ENCODE results near the gene TNIP2.
A peak's percentile ranks its signal among the peaks of the same experiment; 100 is the strongest.

TNIP2 gene

DNA sequence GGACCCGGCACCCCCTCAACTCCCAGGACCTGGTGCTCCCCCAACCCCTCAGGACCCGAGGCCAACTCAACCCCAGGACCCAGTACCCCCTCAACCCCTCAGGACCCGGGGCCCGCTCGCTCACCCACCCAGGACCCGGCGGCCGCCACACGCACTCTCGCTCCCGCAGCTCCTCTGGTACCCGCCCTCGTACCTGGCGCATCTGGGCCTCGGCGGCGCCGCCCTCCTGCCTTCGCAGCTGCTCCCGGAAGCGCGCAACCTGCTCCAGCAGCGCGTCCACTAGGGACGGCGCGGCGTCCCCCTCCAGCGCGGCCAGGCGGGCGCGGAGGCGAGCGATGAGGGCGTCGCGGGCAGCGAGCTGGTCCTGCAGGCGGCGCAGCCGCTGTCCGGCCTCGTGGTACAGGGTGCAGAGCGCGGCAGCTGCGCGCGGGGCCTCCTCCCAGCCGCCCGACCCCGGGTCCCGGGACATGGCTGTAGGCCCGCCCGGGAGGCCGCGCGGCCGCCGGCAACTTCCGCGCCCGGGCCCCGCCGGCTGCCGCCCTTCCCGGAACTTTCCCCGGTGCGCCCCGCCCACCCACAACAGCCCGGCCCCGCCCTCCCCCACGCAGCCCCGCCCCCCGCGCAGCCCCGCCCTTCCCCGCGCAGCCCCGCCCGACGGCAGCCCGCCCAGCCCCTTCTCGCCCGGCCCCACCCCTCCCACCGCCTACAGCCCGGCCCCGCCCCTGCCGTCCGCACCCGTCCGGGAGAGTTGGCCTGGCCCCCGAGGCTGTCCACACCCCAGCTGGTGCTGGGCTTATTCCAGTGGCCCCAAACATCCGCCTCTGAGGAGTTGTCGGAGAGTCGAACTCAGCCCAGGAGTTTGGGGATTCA is at the start of gene TNIP2:
Gene TNIP2, minus strand, starts transcription at position 516 of the 870 bp plus-strand sequence. Its CDS starts 47 bp downstream, at position 469.
- peak within 1 kb of the TSS; percentile 43 to 87 (median 83) for H3K4me3 ChIP-seq
- peak within 1 kb of the TSS; percentile 80 to 97 (median 94) for H3K27ac ChIP-seq

- peak overlapping the region in 19 of 21 experiments; percentile 13 to 82 (median 70) for H3K27ac ChIP-seq
- no peak overlapping the region for H3K4me3 ChIP-seq
Measured at GRCh38 chr4:2804973-2805501, 48.9 kb upstream of the TNIP2 start.

DNA sequence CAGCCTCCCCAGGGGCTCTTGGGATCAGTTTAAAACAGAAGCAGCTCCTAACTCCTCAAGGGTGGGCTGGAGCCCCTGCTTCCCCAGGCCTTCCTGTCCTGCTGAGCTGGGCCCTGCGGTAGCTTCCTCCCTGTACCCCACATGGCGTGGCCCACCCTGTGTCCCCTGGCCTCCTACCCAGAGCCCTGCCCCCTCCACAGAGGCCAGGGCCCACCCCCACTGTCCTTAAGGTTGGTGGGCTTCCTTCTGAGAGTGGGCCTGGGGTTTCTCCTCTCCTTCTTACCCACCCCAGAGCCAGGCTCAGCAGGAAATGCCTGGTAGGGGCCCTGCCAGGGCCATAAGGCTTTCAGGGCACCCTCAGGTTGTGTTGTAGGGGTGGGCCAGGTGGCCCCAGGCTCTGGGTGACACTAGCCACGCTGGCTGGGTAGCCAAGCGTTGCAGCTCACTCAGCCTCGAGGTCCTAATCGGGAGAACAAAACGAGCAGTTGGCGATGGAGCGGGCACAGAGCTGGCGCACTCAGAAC is 48.4 kb upstream of the TNIP2 start:
- H3K27ac ChIP-seq: peak overlapping the region in 20 of 21 experiments; percentile 13 to 82 (median 66)
- H3K4me3 ChIP-seq: no peak overlapping the region

DNA sequence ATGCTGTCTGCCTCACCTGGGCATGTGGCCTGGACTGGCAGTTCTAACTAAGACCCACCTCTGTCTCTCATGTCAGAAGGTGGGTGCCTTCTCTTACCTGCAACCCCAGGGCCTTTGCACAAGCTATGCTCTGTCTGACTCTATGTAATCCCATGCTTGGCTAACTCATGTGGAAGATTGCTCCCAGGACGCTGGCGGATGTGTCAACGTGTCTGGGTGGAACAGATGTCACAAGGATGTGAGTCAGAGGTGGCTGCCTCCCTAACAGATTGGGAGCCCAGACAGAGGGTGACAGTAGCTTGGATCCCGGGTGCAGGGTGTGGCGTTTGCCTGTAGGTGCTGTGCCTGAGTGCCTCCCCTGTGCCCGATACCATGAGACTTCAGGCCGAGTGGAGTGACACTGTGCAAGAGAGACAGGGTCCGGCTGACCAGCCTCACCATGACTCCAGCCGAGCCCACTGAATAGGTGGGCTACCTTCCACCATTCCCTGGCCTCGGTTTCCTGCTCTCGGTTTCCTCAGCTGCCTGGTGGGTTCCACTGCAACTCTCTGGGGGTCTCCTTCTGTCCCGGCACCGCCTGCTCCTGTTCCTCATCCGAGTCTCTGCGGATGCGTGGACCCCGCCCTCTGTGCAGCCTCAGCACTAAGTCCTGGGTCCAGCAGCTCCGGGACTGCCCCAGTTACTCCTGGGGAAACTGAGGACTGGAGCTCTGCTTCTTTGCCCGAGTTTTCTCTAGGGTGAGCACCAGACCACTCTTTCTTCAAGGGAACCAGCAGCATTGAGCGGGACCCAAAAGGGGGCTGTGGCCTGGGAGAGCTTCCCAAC is 47.7 kb upstream of the TNIP2 start:
- Histone ChIP-seq H3K4me3 (no peak overlapping the region), H3K27ac (peak overlapping the region in 20 of 21 experiments; percentile 16 to 82 (median 66))

DNA sequence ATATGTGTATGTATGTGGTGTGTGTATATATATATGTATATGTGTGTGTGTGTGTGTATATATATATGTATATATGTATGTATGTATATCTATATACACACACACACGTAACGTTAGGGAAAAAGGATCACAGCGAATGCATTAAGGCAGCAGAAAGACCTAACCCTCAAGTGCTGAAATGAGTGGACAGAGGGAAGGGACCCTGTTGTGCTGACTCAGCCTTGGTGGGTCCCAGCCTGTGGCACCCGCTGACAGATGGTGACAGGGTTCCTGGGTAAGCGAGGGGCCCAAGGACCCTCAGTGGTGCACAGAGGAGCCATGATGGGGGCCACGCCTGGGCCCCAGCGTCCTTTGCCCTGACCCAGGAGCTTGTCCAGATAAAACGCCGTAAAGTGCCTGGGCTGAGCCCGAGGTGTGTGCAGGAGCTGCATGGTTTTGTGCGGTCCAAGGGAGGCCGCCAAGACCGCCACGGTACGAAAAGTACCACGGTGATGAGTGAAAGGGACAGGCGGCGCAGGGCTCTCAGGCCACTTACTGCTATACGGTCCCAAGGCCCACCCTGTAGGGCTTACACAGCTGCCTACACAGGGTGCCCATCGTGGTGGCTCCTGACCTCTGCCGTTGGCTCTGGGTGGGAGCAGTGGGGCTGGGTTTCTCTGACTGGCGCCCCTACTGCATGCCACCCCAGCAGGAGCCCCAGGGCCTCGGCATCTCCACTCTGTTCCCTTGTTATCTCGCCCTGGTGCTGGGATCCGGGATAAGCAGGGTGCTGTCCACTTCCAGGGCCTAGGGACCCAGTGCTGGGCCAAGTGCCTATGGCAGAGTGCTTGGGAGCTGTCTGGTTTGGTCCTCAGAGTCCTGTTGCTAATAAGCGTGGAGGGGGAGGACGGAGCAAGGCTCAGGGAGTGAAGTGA is 46.7 kb upstream of the TNIP2 start:
- Histone ChIP-seq H3K27ac (peak overlapping the region in 20 of 21 experiments; percentile 4 to 82 (median 54)), H3K4me3 (no peak overlapping the region)

DNA sequence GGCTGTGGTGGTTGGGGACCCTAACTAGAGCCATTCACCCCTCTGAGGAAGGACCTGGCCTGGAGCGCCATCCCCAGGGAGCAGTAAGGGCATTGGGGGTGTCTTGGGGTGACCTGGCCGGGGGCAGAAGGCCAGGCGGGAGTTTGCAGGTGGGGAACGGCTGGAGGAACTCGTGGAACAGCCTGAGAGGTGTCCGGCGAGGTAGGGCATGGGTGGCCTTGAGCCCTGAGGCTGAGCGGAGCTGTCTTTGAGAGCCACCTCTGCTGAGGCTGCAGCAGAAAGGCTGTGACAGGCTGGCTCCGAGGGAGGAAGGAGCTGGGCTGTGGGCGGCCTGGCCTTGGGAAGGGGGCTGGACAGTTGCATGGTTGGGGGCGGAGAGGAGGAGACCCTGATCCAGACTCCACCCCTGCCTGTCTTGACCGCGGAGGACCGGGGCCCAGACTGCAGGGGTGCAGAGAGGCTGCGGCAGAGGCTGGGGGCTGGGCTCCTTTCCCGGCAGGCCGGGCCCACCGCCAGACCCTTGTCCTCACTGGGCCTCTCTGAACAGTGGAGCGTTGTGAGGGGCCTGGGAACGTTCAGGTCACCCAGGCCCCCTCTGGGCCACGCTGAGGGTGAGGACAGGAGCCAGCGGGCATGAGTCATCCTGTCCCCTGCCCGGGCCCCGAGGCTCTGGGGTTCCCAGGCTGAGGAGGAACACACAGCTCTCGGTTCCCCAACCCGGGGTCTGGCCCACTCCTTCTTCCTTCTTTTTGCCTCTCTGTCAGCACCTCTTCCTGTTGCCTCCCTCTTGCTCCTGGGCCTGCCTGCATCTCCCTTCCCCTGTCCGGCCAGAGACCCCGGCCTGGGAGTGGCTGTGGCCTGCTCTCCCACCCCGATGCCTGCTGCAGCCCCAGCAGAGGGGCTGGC is 44.8 kb upstream of the TNIP2 start:
- Histone ChIP-seq H3K27ac (peak overlapping the region; percentile 42 to 96 (median 92)), H3K4me3 (peak overlapping the region; percentile 4 to 37 (median 24))

GRCh38 chr4:2799971-2800690 is 44.0 kb upstream of the TNIP2 start:
- peak overlapping the region; percentile 17 to 37 (median 24) for H3K4me3 ChIP-seq
- peak overlapping the region; percentile 42 to 96 (median 92) for H3K27ac ChIP-seq

GRCh38 chr4:2799224-2799911 is 43.2 kb upstream of the TNIP2 start:
- H3K27ac ChIP-seq: peak overlapping the region; percentile 32 to 96 (median 92)
- H3K4me3 ChIP-seq: peak overlapping the region; percentile 17 to 37 (median 24)

DNA sequence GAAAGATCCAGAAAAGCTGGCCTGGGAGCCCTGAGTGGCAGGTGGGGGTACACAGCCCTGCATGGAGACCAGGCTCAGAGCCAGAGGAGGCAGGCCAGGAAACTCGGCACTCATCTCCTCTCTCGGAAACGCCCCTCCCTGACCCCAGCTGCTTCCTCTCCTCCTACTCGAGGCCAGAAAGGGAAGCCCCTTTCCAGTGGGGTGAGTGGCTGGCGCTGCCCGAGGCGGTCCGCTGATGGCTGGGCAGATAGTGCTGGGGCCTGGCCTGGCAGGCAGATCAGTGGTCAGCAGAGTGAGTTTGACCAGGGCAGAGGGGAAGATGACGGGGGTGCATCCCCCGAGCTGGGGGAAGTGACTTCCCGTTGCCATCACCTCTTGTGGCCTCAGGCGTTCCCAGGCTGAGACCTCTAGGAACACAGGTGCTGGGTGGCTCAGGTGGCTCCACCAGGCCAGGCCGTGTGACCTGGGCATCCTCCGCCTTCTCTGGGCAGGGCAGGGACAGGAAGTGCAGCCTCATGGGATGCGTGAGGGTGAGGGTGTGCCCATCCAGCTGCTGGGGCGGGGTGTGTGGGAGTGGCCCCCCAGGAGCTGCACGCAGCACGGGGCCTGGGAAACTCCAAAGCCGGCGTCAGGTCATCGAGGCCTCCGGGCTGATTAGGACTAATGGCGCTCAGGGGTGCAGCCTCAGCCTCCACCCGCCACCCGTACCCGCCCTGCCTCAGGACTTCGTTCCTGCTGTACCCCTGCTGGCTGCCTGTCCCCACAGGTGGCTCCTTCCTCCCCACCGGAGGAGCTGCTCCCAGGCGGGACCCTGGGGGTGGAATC is 42.5 kb upstream of the TNIP2 start:
- Histone ChIP-seq H3K27ac (peak overlapping the region; percentile 32 to 96 (median 92)), H3K4me3 (peak overlapping the region; percentile 17 to 37 (median 24))

- Histone ChIP-seq H3K27ac (peak overlapping the region; percentile 19 to 96 (median 92)), H3K4me3 (peak overlapping the region in 4 of 7 experiments; percentile 1 to 37 (median 24))
Measured at GRCh38 chr4:2797545-2798305, 41.6 kb upstream of the TNIP2 start.

DNA sequence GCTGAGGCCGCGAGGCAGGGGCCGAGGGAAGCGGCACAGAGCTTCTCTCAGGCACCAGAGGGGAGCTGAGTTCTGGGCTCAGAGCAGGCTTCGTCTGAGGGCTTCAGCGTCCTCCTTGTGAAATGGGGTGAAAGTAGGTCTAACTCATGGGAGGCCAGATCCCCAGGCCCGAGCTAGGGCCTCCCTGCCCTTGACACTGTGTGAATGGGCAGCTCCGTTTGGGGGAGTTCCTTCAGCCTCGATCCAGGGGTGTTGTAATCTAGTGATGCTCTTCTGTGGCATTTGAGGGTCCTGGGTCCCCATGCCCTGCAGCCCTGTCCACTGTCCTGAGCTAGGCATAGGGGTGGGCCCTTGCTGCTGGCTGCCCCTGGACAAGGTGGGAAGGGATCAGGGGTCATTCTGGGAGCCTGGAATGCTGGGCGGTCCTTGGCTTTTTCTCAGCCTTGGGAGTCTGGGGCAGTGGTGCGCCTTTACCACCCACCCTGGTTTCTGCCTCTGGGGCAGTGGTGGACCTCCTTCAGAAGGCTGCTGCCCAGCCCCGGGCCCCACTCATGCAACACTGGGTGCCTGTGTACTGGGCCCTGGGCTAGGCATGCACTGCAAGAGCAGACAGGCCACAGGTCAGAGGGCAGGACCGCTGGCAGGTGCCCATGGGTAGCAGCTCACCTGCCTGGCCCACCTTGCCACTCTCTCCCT is 40.9 kb upstream of the TNIP2 start:
- Histone ChIP-seq H3K27ac (peak overlapping the region; percentile 19 to 96 (median 92)), H3K4me3 (peak overlapping the region in 1 of 7 experiments; percentile 30)

GRCh38 chr4:2795893-2796848 is 40.0 kb upstream of the TNIP2 start:
- peak overlapping the region in 20 of 21 experiments; percentile 36 to 96 (median 92) for H3K27ac ChIP-seq
- peak overlapping the region in 1 of 7 experiments; percentile 56 for H3K4me3 ChIP-seq

GRCh38 chr4:2795300-2795892 is 39.3 kb upstream of the TNIP2 start:
- H3K27ac ChIP-seq: peak overlapping the region in 19 of 21 experiments; percentile 23 to 96 (median 92)
- H3K4me3 ChIP-seq: peak overlapping the region in 4 of 7 experiments; percentile 2 to 87 (median 70)

All from skin epidermis (tissue), 12 donors.